Measurements from ENCODE around the gene GP1BB. TPM values are rescaled to one million over a fixed set of nuclear protein-coding genes. Genes with fewer than 3 reads are reported as not detected.

The GP1BB gene
- total and polyA plus RNA-seq, 2 experiments from 2014 or later, result 4.9 to 10.2 TPM

DNA sequence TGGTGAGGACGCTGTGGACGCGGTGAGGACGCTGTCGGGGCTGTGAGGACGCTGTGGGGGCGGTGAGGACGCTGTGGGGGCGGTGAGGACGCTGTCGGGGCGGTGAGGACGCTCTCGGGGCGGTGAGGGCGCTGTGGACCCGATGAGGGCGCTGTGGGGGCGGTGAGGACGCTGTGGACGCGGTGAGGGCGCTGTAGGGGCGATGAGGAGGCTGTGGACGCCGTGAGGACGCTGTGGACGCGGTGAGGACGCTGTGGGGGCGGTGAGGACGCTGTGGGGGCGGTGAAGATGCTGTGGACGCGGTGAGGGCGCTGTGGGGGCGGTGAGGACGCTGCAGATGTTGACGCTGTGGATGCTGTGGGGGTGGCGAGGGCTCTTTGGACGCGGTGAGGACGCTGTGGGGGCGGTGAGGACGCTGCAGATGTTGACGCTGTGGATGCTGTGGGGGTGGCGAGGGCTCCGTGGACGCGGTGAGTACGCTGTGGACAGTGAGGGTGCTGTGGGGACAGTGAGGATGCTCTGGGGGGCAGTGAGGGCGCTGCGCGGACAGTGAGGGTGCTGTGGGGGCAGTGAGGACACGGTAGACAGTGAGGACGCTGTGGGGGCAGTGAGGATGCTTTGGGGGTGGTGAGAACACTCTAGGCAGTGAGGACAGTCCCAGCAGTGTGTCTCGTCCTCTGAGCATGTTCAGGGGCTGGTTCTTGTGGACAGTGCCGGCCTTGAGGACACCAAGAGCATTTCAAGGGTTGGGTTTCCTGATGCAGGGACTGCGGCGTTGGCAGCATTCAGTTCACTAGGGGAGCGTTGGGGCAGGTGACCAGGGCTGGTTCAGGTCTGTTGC is 4.2 kb downstream of the GP1BB start:
- Histone ChIP-seq H3K9me3 (ENCODE audit: low read depth) (no peaks in the 10 kb centered on the region), H3K4me2 (ENCODE audit: unreplicated experiment) (no peak overlapping the region), H2AFZ (no peak overlapping the region), H3F3A (ENCODE audit: insufficient read depth) (no peaks in the 10 kb centered on the region), H3K9ac (no peak overlapping the region), H4K20me1 (ENCODE audit: insufficient read depth) (no peaks in the 10 kb centered on the region), H3K27ac (no peak overlapping the region), H3K9me2 (ENCODE audit: insufficient read depth) (no peaks in the 10 kb centered on the region), H3K27me3 (replicated peaks; ENCODE audit: insufficient read depth) (no peaks in the 10 kb centered on the region), H3K36me3 (ENCODE audit: low read depth) (no peaks in the 10 kb centered on the region), H3K4me1 (ENCODE audit: insufficient read depth) (no peaks in the 10 kb centered on the region), H3K4me3 (no peak overlapping the region), H3K79me2 (ENCODE audit: insufficient read depth) (no peaks in the 10 kb centered on the region)
- WGBS, 2 experiments (ENCODE audit: low coverage in 1 of 2, low lambda C conversion rate in 2 of 2, missing lambda C conversion rate in 2 of 2), result 55 to 67% methylated on average over 17 to 61 of the region's 61 CpGs
- DNase-seq, result no peak
- no peak for TF ChIP-seq EZH2 (IDR thresholded peaks at IDR 0.05; ENCODE audit: insufficient read depth, poor library complexity, severe bottlenecking)
- no peak for TF ChIP-seq EZH2phosphoT487 (IDR thresholded peaks at IDR 0.05; ENCODE audit: insufficient read depth, low read depth)
- in situ Hi-C loops (cut with MboI), result no loop called here

DNA sequence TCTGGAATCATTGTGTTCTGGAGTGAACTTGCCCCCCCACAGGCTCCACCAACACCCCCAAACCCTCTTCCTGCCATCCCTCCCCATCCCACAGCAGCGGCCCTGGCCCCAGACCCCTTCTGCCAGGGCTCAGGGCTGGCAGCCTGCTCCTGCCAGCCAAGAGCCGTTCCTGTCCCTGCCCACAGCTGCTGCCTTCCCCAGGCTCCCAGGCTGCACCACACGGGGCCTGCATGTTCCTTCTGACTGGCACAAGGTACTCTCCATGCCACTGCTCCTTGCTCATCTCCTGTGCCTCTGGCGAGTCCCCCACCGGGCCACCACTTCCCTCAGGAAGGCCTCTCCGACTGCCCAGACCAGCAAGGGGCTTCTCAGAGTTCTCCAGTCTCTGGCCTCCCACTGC is 4.9 kb downstream of the GP1BB start:
- Histone ChIP-seq H3K27ac (no peak overlapping the region), H3K9ac (no peak overlapping the region), H3K79me2 (ENCODE audit: insufficient read depth) (no peaks in the 10 kb centered on the region), H3F3A (ENCODE audit: insufficient read depth) (no peaks in the 10 kb centered on the region), H3K4me1 (ENCODE audit: insufficient read depth) (no peaks in the 10 kb centered on the region), H3K9me3 (ENCODE audit: low read depth) (no peaks in the 10 kb centered on the region), H3K27me3 (replicated peaks; ENCODE audit: insufficient read depth) (no peaks in the 10 kb centered on the region), H3K4me3 (no peak overlapping the region), H2AFZ (no peak overlapping the region), H3K4me2 (ENCODE audit: unreplicated experiment) (no peak overlapping the region), H3K9me2 (ENCODE audit: insufficient read depth) (no peaks in the 10 kb centered on the region), H3K36me3 (ENCODE audit: low read depth) (no peaks in the 10 kb centered on the region), H4K20me1 (ENCODE audit: insufficient read depth) (no peaks in the 10 kb centered on the region)
- WGBS, 2 experiments (ENCODE audit: low coverage in 1 of 2, low lambda C conversion rate in 2 of 2, missing lambda C conversion rate in 2 of 2), result 64 to 68% methylated on average over 6 of the region's 6 CpGs
- DNase-seq, result no peak
- in situ Hi-C loops (cut with MboI), result no loop called here
- no peak for TF ChIP-seq EZH2 (IDR thresholded peaks at IDR 0.05; ENCODE audit: insufficient read depth, poor library complexity, severe bottlenecking)
- TF ChIP-seq EZH2phosphoT487 (IDR thresholded peaks at IDR 0.05; ENCODE audit: insufficient read depth, low read depth), result no peak

DNA sequence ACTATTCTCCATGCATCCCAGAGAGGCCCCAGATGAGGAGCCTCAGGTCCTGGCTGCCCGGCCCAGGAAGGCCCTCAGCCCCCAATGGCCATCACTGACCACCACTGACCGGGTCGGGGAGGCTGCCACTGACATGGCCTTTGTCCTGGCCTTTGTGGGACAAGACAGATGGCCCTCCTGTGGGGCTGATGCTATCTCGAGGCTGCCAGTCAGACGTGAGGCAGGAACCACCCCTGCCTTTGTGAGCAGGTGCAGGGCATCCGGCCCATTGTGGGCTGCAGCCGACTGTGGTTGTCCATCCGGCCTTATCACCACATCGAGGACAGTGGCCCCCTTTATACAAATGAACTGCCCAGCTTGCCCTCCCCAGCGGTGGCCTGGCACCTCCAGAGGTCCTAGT is 5.5 kb downstream of the GP1BB start:
- H3K27ac ChIP-seq, result no peak overlapping the region

DNA sequence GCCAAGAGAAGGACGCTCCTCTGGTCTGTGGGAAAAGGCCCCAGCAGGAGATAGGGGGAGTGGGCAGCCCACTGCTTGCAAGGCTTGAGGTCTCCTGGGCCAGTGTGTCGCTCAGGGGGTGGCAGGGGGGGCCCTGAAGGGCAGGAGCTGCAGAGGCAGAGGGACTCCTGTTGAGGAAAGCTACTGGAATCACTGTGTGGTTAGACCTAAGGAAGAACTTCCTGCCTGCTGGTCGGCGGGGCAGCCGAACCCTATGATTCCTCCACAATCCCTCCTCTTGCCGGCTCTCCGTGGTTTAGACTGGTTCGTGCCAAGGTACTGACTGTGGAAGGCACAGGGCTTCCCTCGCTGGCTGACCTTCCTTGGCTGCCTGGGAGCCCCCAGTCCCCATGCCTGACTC is 6.2 kb downstream of the GP1BB start:
- DNase-seq, result no peak
- Histone ChIP-seq H3K36me3 (ENCODE audit: low read depth) (no peaks in the 10 kb centered on the region), H3K27ac (no peak overlapping the region), H3F3A (ENCODE audit: insufficient read depth) (no peaks in the 10 kb centered on the region), H3K9ac (no peak overlapping the region), H2AFZ (no peak overlapping the region), H3K9me2 (ENCODE audit: insufficient read depth) (no peaks in the 10 kb centered on the region), H3K79me2 (ENCODE audit: insufficient read depth) (no peaks in the 10 kb centered on the region), H3K9me3 (ENCODE audit: low read depth) (no peaks in the 10 kb centered on the region), H3K4me2 (ENCODE audit: unreplicated experiment) (no peak overlapping the region), H3K27me3 (replicated peaks; ENCODE audit: insufficient read depth) (no peaks in the 10 kb centered on the region), H3K4me3 (no peak overlapping the region), H3K4me1 (ENCODE audit: insufficient read depth) (no peaks in the 10 kb centered on the region), H4K20me1 (ENCODE audit: insufficient read depth) (no peaks in the 10 kb centered on the region)
- TF ChIP-seq EZH2 (IDR thresholded peaks at IDR 0.05; ENCODE audit: insufficient read depth, poor library complexity, severe bottlenecking) (no peak), EZH2phosphoT487 (IDR thresholded peaks at IDR 0.05; ENCODE audit: insufficient read depth, low read depth) (no peak)
- in situ Hi-C loops (cut with MboI), result no loop called here
- WGBS, 2 experiments (ENCODE audit: low coverage in 1 of 2, low lambda C conversion rate in 2 of 2, missing lambda C conversion rate in 2 of 2), result 68 to 87% methylated on average over 8 to 9 of the region's 9 CpGs

More for the DNA sequence above, 5.5 kb downstream of the GP1BB start:
- no peak overlapping the region for H3K4me2 ChIP-seq (ENCODE audit: unreplicated experiment)
- no peak overlapping the region for H2AFZ ChIP-seq
- no peaks in the 10 kb centered on the region for H3K4me1 ChIP-seq (ENCODE audit: insufficient read depth)
- H3K4me3 ChIP-seq, result no peak overlapping the region
- DNase-seq, result no peak
- in situ Hi-C loops (cut with MboI), result no loop called here
- no peak for TF ChIP-seq EZH2 (IDR thresholded peaks at IDR 0.05; ENCODE audit: insufficient read depth, poor library complexity, severe bottlenecking)
- no peak for TF ChIP-seq EZH2phosphoT487 (IDR thresholded peaks at IDR 0.05; ENCODE audit: insufficient read depth, low read depth)
- H3K9ac ChIP-seq, result no peak overlapping the region
- H3K27me3 ChIP-seq (replicated peaks; ENCODE audit: insufficient read depth), result no peaks in the 10 kb centered on the region
- no peaks in the 10 kb centered on the region for H3K36me3 ChIP-seq (ENCODE audit: low read depth)
- no peaks in the 10 kb centered on the region for H4K20me1 ChIP-seq (ENCODE audit: insufficient read depth)
- 77 to 82% methylated on average over 10 of the region's 10 CpGs for WGBS, 2 experiments (ENCODE audit: low coverage in 1 of 2, low lambda C conversion rate in 2 of 2, missing lambda C conversion rate in 2 of 2)
- no peaks in the 10 kb centered on the region for H3K79me2 ChIP-seq (ENCODE audit: insufficient read depth)
- H3K9me2 ChIP-seq (ENCODE audit: insufficient read depth), result no peaks in the 10 kb centered on the region
- no peaks in the 10 kb centered on the region for H3K9me3 ChIP-seq (ENCODE audit: low read depth)
- no peaks in the 10 kb centered on the region for H3F3A ChIP-seq (ENCODE audit: insufficient read depth)
